ENCODE data around the gene AFDN.
"Not testable (repeated sequence)": the region's sequence is repeated elsewhere in the genome, so short reads cannot be mapped to it uniquely, and the experiment has no call there.

Gene AFDN

DNA sequence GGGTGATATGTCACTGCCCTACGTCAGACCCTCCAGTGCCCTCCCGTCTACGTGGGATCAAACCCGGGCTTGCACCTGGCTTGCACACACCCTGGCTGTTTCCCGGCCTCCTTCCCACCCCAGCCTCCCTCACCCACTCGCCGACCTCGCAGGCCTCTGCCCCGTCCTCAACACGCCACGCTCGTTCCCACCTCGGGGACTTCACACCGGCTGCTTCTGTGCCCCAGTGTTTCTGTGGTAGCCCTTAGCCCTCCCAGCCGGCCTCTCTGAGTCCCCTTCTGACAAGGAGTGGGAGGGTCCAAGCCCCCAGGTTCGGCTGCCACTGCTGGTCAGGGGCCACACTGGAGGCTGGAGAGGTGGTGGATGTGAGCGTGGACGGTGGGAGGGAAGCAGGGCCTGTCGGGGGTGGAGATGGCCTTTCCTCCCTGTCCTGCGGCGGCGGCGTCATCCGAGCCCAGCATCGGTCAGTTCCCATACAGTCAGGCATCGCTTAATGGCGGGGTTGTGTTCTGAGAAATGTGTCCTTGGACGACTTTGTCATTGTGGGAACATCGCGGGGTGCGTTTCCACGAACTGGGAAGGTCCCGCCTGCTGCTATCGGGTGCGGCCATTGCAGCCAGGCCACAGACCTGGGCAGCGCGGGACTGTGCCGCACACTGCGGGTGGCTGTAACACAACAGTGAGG is 159.3 kb downstream of the AFDN start:
- no peak for DNase-seq

DNA sequence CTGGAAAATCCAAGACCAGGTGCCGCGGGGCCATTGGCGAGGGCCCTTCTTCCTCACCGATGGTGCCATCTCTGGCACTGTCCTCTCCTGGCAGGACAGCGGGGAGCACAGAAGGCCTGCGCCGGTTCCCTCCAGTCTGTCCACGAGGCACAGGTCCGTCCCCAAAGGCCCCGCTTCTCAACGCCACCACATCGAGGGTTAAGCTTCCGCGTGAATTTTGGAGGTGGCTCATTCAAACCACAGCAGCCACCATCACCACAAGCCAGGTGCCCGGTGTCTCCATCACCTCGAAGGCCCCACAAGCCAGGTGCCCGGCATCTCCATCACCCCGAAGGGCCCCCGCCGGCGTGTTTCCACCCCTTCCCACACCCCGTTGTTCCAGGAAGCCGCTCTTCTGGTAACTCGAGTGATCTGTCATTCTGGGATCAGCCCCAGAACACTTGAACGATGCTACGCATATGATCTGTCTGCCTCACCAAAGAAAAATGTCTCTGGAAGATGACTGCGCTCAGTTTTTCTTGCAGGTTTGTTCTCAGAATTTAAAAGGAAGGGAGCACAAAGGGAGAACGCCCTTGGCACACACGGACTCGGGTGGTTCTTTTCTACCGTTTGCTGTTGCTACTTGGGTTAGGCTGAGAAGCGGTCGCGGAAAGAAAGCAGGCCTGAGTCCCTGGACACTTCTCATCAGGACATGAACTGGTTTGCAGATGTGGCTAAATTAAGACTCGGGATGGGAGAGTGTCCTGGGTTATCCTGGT is 160.9 kb downstream of the AFDN start:
- DNase-seq: no peak

DNA sequence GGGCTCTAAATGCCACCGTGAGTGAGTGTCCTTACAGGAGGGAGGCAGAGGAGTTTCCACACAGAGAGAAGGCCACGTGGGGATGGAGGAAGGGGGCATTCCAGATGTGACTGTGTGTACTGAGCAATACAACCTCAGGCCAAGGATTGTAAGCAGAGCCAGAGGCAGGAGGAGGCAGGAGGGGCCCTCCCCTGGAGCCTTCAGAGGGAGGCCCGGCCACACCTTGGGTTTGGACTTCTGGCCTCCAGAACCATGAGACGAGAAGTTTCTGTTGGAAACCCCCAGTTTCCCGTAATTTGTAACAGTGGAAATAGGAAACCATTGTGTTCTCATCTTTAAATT is 161.4 kb downstream of the AFDN start:
- no peak for DNase-seq

DNA sequence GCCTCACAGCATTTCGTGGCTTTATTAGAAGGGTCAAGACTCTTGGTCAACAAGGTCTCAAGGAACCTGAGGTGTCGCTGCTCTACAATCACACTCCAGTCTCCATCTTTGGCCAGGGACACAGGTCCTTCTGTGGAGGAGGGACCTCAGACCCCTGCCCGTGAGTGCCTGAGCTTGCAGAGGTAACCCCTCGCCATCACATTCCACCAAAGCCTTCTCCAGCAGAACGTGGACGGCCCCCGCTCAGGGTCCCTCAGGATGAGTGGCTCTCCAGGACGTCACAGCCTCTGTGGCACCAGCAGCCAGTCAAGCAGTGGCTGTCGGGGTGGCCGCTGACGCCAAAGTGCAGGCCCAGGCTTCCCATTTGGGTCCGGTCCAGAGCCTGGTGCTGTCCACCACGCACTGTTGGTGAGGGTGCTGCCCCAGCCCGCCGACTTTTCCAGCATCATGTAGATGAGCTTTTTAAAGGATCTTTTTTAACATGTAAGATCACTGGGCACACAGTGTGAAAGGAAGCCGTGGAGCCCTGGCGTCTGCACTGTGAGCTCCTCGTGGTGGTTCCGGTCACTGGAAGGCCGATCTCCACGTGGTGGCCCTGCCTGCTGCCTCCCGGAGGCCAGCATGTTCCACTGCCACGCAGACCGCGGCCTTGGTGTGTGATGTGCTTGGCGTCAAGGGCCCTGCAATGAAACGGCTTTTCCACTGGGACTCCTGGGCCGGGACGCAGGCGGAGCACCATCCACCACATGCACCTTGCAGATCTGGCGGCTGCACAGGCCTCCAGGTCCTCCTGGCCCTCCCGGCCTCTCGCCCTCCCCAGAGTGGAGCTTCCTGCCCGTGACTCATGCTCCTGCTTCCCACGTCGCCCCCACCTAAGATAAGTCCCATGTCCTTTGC is 162.5 kb downstream of the AFDN start:
- DNase-seq: no peak

DNA sequence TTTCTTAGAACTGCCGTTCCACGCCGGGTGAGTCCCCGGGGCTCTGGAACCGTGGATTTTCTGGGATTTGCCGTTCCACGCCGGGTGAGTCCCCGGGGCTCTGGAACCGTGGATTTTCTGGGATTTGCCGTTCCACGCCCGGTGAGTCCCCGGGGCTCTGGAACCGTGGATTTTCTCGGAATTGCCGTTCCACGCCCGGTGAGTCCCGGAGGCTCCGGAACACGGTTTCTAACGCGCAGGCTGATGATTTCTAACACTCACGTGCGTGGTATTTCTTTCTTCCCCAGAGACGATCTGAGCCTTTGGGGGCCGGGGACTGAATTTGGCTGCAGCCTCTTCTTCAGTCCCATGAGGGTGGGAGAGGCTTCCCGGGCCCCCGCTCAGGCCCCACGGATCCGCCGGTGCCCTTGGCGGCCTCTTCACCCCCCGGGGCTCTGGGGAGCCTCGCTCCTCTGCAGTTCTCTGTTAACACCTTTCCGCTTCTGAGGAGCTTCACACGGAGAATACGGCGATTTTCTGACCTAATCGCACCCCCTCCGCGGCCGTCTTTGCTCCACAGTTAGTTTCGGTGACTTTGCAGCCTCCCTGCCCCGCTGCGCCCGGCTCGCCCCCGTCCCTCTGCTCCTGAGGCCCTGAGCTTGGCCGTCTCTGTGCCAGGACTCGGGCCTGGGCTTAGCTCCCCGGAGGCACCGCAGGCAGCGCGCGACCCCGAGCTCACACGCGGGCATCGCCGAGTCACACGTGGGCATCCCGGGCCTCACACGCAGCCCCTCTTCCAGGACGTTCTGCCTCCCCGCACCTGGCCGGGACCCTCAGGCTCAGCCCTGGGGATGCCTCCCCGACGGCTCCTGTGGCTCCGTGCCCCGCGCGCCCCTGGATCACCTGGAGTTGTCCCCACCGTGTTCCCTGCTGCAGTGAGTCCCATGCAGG is 163.6 kb downstream of the AFDN start:
- no peak for DNase-seq

DNA sequence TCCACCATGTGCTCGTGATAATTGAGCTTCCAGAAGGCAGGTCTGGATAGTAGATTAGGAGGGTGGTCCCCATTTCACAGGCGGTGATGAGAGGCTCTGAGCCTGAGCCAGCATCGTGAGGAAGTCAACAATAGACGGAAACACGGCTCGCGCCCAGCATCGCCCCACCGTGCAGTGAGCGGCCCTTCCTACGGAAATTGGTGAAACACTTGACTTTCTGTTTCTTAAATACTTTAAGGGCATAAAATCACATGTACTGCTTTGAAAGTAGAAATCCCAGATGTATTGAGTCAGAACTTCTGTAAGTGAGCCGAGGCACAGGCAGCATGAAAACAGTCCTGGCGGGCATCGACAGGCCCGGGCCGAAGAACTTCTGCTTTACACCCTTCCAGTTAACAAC is 166.5 kb downstream of the AFDN start:
- DNase-seq: no peak

DNA sequence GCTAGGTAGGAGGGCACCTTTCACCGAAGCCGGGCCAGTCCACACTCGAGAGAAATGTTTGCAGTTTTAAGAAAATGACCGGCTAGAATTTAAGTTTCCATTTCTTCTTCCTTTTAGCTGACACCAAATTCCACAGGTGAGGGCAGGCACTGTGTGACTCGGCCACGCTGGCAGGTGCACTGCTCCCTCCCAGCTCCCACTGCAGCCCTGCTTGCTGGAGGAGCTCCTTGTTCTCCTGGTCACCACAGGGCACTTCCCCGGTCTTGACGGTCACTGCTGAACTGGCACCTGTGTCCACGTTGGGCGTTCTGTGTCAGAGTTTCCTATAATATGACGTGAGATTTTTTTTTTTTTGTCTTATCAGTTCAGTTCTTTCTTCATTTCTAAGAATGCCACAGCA is 167.1 kb downstream of the AFDN start:
- DNase-seq: no peak

DNA sequence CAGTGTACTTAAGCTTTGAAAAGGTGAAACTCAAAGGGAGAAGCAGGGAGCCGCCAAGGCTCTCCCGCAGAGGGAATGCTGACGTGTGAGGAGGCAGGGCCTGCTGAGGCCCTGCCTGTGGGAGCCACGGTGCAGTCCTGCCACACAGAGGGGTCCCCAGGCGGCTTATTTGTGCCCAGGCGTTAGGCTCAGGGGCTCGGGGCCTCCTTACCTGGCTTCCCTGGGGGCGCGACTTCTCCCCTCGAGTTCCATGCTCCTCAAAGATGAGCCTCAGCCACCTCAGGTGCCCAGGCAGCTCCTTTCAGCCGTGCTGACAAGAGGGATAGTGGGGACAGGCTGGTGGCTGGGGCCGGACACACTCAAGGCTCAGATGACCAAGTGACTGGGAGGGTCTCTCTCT is 168.6 kb downstream of the AFDN start:
- DNase-seq: no peak

DNA sequence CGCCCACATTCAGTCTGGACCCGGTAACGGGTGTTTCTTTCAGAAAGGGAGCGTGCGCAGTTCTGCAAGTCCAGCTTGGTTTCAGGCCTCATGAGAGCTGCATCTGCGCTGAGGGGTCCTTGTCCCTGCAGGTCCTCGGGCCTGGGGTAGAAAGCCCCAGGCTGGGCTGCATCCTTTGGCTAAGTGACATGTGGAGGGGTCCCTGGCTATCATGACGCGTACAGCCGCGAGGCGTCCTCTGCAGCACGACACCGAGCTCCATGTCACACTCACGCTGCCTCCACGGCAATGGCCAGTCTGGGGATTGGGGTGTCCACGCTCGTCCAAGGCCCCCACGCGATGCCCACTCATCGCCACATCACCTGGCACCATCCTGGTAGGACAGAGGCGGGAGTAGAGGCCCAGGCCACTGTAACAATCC is 169.0 kb downstream of the AFDN start:
- no peak for DNase-seq

DNA sequence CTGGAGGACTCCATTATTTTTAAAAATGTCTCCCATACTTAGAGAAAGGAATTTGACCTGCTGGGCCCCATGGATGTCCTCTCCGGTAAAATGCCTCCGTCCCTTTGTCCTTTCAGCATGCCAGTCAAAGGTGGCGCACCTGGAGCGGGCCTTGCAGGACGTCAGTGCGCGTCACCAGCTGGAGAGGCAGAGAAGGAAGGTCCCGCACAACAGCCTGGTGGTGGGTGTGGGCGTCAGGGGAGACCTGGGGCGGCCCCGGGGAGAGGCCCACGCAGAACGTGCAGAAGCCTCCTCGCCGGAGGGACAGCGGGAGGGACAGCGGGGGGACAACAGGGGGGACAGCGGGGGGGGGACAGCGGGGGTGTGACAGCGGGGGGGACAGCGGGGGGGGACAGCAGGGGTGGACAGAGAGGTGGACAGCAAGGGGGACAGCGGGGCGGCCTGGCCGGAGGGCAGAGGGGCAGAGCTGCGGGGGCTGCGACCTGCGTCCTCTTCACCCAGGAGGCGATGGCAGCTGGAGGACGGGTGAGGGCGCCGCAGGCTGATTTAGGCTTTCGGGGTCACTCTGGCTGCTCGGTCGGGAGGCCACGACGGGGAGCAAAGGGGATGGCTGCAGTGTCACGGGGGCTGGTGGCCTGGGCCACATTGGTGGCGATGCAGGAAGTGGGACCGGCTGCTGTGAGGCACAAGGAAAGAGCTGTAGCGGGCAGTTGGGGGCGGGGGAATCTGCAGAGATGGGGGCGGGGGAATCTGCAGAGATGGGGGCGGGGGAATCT is 169.9 kb downstream of the AFDN start:
- DNase-seq: no peak

DNA sequence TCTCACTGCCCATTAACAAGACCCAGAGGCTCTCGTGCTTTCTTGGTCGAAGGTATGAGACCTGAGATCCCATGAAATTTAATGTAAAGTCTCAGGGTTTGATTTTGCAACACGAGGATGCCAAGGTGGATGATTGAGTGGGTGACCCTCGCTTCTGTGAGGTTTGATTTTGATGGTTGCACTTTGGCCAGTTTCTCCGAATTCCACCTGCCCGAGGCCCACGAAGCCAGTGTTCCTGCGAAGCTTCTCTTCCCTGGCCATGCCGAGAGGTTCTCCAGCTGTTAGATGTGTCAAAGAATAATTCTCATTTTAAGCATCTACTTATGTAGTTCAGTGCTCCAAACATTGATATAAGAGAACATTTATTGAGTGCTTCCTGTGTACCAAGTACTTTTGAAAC is 170.9 kb downstream of the AFDN start, which contains the start of gene KIF25:
Gene KIF25, plus strand, starts transcription at position 30 of the 400 bp plus-strand sequence. CDS start 31,915 bp downstream, outside the sequence.
- no peak for DNase-seq

DNA sequence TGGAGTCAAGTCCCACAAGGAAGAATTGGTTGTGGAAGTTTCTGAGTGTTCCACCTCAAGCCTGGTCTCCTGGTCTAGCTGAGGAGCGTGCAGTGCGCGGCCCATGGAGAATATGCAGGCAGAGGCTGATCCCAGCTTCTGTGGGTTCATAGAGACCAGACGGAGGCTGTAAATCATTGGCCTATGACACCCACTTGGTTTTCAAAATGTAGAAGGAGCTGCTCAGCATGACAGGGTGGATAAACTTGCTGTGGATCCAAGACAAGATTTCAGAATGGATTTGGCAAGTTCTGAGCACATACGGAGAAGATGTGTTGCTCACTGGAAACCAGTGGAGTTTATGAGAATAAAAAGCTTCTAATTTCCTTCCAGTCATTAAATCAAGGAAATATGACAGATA is 171.5 kb downstream of the AFDN start:
- DNase-seq: peak; percentile 7

DNA sequence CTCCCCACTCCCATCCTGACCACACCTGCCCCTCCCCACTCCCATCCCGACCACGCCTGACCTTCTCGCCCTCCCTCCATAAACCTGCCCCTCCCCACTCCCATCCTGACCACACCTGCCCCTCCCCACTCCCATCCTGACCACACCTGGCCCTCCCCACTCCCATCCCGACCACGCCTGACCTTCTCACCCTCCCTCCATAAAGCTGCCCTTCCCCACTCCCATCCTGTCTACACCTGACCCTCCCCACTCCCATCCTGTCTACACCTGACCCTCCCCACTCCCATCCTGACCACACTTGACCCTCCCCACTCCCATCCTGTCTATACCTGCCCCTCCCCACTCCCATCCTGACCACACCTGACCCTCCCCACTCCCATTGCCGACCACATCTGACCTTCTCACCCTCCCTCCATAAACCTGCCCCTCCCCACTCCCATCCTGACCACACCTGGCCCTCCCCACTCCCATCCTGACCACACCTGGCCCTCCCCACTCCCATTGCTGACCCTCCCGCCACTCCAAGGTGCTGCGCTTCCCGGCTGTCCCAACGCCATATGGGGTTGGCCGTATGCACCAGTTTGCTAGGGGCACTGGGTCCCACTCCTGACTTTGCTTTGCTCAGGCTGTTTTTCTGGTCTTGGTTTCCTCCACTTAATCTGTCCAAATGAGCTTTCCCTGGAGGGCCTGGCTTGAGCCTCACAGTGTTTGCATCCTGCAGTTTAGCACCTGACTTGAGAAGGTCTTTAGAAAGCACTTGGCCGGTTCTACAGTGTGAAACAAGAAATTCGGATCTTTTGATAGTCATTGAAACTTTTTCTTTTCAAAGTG is 173.7 kb downstream of the AFDN start:
- no peak for DNase-seq

DNA sequence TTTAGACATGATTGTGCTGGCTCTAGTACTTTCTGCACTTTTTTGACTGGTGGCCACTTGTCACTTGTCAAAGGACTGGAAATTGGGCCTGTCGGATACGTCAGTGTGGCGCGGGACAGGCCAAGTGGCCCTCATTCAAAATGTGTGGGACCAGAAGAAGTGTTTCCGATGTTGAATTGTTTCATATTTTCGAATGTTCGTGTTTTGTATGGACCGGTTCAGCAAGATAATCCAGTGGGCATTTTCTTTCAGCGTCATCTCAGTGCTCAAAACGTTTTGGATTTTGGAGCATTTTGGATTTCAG is 174.3 kb downstream of the AFDN start:
- no peak for DNase-seq

DNA sequence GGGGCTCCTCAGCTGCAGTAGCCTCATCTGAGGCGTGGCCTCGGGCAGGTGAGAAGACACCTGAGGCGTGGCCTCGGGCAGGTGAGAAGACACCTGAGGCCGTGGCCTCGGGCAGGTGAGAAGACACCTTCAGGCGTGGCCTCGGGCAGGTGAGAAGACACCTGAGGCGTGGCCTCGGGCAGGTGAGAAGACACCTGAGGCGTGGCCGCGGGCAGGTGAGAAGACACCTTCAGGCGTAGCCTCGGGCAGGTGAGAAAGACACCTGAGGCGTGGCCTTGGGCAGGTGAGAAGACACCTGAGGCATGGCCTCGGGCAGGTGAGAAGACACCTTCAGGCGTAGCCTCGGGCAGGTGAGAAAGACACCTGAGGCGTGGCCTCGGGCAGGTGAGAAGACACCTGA is 174.8 kb downstream of the AFDN start:
- not testable (repeated sequence) for DNase-seq

DNA sequence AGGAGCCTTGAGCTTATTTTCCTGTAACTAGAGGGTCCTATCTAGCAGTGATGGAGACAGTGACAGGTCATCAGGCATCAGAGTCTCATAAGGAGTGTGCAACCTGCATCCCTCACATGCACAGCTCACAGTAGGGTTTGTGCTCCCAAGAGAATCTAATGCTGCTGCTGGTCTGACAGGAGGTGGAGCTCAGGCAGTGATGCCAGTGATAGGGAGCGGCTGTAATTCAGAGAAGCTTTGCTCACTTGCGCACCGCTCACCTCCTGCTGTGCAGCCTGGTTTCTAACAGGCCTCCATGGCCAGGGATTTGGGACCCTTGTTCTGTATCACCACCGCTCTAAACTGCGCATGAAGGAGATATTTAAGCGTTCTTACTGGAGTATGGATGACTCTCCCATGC is 176.1 kb downstream of the AFDN start:
- DNase-seq: no peak

DNA sequence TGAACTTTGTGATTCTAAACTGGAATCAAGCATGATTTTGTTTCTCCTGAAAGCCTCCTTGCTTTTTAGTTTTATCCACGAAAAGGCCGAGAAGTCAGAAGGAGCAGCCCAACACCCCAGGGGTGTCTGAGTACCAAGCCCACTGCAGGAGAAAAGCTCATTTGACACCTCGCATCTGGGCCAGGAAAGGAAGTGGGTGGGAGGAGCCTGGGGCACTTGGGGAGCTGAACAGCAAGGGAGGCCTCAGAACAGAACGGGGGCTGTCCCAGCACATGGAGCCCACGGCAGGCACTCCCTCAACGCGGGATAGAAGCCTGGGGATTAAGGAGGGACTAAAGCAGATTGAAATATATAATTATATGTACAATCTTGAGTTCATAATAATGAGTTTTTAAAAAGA is 177.3 kb downstream of the AFDN start:
- no peak for DNase-seq

DNA sequence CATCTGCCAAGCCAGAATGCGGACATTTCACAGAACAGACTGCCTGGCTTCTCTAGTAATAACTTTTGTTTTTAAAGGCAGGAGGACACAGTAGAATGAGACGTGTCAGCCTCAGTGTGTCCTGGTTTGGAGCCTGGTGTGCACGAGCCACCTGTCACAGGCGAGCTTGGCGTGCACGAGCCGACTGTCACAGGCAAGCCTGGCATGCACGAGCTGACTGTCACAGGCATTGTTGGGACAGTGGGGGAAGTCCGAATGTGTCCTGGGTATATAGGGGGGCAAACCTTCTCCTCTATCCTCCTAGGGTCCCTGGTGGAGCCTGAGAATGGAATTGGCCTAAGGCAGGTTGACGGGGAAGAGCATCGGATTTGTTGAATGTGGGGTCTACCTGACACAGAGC is 178.2 kb downstream of the AFDN start:
- DNase-seq: no peak

DNA sequence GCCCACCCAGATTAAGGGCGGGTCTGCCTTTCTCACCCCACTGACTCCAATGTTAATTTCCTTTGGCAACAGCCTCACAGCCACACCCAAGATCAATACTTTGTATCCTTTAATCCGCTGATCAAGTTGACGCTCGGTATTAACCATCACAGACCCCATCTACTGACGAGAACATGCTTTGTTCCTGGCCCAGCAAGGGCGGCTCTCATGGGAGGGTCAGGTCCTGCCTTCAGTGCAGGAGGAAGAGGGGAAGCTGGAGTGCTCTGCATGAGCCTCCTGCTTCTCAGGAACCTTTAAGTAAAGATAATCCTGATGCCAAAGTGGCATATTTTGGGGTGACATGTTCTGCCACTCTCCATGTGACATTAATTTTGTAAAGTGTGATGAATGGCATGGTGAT is 179.1 kb downstream of the AFDN start:
- no peak for DNase-seq

DNA sequence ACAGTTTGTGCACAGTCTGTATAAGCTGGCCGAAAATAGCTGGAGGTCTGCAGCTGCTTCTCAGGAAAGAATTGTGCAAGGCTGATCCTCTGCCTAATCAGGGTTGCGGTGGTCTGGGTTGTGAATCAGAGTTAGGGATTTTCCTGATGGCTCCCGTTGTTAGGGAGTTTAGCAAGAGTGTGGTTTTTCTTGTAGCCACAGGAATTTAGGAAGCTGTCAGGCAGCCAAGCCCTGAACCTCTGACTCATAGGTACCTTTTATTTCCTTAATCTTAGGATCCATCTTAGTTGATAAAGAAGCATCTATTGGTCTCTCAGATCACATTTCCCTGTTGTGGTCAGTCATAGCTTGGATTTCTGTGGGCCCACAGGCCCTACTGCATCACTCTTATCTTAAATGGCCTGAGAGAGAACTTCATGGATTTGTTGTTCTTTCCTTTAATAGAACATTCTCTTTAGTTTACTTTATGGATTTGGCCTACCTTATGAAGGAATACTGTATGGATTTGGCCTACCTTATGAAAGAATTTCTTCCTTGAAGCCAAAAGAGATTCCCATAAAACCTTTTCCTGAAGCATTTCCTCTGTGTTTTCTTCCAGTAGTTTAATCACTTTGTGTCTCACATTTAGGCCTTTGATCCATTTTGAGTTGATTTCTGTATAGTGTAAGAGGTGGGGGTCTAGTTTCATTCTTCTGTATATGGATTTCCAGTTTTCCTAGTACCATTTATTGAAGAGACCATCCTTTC is 181.1 kb downstream of the AFDN start:
- DNase-seq: peak; percentile 100

Data from kidney glomerular epithelial cell (primary cell).